ENCODE results near the gene PLA2G12A.

DNA sequence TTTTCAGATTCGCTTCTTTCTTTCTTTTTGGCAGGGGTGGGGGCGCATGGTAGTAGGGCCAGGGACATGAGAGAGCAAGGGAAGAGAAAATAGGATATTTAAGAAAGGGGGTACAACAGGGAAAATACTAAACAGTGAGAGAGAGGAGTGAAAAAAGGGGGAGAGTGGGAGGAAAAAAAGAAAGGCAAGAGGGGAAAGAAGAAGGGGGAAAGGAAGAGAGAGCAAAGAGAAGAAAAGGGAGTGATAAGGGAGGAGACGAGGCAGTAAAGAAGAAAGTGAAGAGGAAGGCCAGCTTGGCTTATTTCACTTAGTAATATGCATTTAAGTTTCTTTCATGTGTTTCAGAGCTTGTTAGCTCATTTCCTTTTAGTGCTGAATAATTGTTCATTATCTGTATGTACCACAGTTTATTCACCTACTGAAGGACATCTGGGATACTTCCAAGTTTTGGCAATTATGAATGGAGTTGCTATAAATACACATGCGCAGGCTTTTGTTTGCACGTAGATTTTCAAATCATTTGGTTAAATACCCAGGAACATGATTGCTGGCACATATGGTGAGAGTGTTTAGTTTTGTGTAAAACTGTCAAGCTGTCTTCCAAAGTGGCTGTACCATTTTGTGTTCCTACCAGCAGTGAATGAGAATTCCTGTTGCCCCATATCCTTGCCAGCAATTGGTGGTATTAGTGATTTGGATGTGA lies 63.9 kb downstream of the PLA2G12A start:
- TF ChIP-seq POLR2A (IDR thresholded peaks at IDR 0.05) (no peak), CTCF (IDR thresholded peaks at IDR 0.05) (no peak)
